Smooth muscle cell of the umbilical artery (primary cell): ENCODE data around the gene LRRTM2. TPM values are rescaled to one million over a fixed set of nuclear protein-coding genes. Genes with fewer than 3 reads are reported as not detected.

Source experiments
- total RNA-seq: library from RNA; depleted of rRNA; stranded (reverse); fragments of >200 nt; gene quantifications from 2 replicates; pipeline ENCODE4 v1.2.3, GENCODE V29; 2014

Gene LRRTM2
- 0.32 and 0.89 TPM in 2 replicates for total RNA-seq

GRCh38 chr5:138874771-138875551, at the start of gene LRRTM2:
Gene LRRTM2 (minus strand): TSS chr5:138875335. CDS start chr5:138874911, 424 bp downstream.

Other genes starting within 250 kb of the LRRTM2 start
- gene CTNNA1, start 121.9 kb downstream of the LRRTM2 start, total RNA-seq, result 345 and 524 TPM in 2 replicates